HG02678 (cell line): ENCODE results near the gene TEX53.

Experiments
- ATAC-seq: cut with Tn5 transposase; IDR thresholded peaks from one replicate; pipeline ENCODE4 v1.9.1; 2021; ENCODE audit warnings: mild to moderate bottlenecking, moderate library complexity; ENCODE audit not compliant: unreplicated experiment

TEX53 gene

DNA sequence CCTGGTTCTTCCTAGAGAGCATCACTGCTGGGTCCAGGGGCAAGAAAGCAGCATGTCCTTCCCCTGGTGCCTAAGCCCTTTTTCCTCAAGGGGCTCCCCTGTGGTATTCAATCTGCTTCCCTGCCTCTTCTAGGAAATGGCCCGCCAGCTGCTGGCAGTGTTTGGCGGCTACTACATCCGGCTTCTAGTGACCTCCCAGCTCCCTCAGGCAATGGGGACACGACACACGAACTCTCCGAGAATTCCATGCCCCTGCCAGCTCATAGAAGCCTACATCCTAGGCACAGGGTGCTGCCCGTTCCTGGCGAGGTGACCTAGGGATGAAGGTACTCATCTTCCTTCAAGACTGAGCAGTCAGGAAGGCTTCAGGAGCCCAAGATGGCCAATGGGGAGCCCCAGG lies 14.6 kb downstream of the TEX53 start:
- ATAC-seq: no peak

DNA sequence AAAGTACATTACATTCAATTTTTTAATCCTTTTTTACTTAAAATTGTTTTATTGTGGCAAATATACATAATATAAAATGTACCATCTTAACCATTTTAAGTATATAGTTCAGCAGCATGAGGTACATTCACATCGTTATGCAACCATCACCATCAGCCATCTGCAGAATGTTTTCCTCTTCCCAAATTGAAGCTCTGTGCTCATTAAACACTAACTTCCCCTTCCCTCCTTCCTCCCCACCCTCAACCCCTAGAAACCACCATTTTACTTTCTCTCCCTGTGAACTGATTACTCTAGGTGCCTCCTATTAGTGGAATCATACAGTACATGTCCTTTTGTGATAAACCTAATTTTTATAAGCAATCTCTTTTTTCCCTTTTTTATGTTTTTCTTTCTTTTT lies 15.6 kb downstream of the TEX53 start:
- no peak for ATAC-seq

DNA sequence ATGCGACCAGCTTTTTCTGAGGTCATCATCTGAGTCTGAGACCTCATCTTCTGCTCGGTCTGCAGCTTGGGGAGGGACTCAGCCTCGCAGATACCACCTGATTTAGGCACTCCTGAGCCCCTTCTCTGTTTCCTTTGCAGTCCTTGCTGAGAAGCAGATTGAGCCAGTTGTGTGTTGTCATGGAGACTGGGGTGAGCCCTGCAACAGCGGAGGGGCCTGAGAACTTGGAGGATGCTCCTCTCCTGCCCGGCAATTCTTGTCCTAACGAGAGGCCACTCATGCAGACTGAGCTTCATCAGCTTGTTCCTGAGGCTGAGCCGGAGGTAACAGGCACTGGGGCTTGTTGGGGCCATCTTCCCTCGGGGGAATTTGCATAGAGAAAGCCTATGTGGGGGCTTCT lies 19.2 kb downstream of the TEX53 start:
- ATAC-seq: no peak

DNA sequence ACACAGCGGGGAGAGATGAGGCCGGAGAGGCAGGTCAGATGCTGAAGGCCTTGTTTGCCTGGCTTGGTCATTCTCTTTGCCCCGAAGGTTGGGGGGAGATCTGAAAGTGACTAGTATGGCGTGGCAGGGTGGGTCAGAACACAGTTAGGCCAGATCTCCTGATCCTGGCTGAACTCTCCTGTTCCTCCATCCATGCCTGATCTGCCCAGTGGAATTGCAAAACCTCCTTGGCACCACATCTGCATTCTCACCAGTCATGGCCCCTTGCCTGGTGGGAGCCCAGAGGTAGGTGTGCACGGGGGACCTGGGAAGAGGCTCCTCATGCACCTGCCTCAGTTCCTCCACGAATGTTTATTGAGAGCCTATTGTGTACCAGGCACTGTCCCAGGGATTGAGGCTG lies 23.2 kb downstream of the TEX53 start:
- ATAC-seq: no peak

DNA sequence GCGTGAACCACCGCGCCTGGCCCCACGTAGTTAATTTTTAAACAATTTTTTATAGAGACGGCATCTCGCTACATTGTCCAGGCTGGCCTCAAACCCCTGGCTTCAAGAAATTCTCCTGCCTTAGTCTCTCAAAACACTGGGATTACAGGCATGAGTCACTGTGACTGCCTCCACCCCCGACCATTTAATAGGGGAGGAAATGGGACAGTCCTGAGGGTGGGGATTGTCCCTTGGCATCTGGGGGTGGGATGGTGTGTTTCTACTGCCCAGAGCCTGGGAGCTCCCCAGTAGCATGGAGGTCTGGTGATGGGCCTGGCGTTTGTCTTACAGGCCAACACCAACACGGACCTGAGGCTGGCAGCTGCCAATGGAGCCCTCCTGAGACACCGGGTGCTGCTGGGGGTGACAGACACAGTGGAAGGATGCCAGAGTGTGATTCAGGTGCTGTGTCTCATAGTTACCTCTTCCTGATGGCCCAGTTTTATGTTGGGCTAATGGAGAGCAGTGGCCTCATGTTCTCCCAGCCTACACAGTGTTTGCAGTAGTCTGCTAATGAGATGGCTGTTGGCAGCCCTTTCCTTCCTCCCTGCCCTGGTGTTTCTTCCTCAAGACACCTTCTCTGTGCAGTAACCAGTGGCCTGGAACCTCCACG lies 24.0 kb downstream of the TEX53 start:
- no peak for ATAC-seq

DNA sequence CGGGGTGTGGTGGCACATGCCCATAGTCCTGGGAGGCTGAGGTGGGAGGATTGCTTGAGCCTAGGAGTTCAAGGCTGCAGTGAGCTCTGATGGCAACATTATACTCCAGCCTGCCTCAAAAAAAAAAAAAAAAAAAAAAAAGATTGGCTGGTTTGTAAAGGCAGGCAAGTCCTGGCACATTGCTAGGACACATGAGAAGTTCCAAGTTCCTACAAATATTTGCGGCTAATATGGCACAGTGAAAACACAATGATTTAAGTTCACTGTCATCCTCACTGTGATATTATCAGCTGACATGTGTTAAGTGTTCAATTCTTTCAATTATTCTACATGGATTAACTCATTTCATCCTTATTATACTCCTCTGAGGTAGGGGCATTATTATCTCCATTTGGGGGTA lies 26.4 kb downstream of the TEX53 start:
- ATAC-seq: no peak

DNA sequence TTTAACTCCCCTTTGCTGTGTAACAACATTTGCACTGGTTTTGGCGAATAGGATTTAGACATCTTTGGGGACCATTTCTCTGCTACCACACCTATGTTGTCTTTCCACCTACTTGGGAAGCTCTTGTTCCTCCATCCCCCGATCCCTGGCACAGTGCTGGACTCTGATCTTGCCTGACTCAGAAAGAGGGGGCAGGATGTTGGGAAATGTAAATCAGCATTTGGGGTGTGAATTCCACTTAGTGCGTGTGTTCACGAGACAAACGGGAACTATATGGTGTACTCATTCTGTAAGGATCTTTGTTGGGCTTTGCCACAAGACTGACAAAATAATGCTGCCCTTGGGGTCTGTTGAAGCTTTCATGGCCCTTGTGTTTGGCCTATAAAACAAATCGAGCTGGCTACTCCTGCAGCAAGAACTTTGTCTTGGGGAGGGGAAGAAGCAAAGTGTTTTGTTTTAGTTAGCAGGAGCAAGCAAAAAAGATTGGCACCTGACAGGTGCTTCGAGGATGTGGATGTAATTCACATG lies 28.0 kb downstream of the TEX53 start:
- ATAC-seq: no peak

DNA sequence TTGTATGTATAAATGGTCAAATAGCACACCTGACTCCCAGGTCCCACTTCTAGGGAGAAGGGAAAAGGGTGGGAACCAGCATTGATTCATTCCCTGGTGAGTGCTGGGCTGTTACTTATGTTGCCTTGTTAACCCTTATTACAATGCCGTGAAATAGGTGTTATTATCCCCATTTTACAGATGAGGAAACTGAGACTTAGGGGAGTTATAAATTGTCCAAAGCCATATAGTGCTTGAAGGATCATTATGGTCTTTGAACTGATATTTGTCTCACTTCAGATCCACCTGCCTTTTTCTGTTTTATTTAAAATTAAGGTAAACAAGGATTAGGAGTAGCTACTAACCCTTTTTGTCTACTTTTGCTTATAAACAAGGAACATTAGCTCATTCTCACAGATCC lies 30.1 kb downstream of the TEX53 start:
- ATAC-seq: no peak

DNA sequence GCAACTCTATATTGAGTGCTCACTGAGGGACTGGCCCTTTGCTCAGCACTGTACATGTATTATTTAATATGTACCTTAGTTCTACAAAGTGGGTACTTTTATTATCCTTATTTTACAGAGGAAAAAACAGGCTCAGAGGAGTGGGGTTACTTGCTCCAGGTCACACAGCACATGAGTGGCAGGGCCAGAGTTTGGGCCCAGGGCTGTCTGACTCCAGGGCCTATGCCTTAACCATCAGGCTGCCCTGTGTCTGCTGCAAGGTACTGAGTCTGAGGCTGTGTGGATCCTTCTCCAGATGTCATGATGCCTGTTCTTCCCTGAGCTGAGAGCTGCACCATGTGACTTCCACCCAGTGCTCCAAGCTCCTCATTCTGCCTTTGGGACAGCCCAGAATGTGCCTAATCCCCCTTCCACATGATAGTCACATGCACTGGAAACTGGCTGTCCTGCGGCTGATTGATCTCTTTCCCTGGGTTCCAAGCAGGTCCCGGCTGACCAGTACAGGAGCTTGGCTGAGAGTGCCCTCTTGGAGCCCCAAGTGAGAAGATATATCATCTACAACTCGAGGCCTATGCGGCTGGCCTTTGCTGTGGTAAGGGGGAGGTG lies 31.1 kb downstream of the TEX53 start:
- no peak for ATAC-seq

DNA sequence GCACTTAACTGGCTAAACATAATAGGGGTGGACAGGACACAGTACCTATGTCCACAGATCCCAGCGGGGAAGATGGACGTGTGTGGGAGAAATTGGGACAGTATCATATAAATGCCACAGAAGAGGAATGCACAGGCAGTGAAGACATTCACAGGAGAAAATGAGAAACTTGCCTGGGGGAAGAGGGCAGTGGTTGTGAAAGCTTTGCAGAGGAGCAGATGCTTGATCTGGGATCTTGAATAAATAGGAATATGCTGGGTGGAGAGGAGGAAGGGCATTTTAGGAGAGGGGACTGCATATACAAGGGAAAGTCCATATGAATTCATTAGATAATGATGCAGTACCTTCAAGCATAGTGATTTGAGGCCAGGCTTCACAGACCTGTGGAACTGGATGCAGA lies 32.9 kb downstream of the TEX53 start:
- ATAC-seq: no peak

DNA sequence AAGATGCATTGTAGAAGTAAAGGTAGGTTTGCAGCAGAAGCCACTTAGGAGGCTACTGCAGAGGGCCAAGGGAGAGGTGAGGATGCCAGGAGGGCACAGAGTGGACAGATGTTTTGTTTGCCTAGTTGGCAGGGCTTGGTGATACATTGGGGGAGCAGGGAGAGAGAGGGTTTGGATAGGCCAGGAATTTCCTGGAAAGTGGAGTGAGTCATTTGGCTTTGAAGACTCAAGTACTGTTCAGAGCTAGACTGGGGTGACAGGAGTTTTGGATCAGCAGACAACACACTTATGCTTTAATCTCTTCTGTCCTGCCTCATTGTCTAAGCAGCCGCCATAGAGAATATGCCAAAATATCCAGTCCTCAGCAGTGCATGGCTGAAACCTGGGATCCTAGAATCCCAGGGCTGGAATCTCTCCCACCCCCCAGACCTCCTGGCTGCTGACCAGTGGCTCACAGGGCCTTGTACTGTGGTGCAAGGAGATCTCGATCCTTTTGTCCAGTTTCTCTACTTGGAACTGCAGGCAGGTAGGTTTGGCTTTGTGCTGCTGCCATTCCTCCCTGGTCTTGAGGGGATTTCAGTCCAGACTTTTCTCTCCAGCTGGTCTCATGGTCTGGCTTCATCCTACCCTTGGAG lies 35.5 kb downstream of the TEX53 start:
- ATAC-seq: no peak

DNA sequence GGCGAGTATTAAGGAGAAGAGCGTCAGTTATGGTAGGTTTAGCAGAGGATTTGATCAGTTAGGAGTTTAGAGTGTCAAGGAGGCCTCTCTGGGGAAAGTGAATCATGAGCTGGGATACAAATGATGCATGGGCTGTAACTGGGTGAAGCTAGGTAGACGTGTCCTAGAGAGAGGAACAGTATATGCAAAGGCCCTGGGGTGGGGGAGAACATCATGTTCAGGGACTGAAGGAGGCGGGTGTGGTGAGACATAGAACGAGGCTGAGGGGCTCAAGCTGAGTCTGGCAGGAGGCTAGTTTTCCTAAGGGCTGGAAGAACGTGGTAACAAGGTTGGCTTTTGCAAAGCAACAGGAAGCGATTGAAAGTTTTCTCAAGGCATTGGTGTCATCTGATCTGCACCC lies 36.0 kb downstream of the TEX53 start:
- no peak for ATAC-seq

DNA sequence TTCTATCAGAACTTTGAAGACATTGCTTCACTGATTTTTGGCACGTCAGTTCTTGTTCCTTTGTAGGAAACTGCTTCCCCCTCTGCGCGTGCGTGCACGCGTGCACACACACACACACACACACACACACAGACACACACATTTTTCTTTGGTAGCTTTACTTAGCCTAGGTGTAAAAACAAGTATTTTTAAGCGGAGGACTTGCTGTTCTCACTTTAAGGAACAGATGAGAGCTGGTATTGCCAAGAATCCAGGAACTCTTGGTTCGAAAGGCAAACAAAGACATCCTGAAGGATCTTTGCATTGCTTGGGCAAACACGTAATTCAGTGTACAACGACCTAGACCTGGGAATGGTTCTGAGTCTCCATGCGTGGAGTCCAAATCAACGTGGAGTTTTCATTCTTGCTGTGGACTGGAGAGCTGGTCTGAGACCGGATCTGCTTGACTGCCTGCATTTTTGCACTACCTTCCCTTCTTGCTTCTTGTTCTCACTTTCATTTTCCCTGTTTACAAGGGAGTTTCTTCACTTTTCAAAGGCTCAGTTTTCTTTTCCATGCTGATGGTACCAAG lies 38.3 kb downstream of the TEX53 start:
- ATAC-seq: peak; percentile 52

DNA sequence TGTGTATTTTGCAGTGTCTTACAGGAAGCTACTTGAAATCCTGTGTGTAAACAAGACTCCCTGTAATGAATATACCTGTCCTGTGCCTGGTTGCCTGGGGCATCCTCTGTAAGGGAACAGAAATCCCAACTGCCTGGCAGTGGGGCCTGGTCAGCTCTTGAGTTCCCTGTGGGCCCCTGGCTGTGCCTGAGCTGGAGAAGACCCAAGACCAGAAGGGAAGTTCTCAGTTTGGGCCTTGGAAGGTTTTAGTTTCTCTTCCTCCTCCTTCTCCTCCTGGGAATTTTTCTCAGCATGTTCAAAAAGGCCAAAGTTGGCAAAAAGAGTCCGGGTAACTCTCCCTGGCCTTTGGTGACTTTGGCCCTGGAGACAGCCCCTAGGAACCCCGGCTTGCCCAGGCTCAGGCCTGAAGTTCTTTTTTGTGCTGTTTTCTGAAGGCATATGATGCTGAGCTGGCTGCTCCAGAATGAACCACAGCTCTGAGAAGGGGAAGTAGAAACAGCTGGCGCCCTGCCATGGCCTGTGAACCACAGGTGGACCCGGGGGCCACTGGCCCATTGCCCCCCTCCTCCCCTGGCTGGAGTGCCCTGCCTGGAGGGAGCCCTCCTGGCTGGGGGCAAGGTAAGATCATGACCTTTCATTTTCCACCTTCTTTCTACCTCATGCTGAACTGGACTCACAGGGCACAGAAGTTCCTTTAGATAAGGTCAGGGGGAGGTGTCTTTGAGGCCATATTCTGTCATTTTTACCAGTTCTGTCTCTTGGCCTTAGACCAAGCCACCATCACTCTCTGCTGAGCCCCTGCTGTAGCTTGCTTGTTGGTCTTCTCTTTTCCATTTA lies 40.7 kb downstream of the TEX53 start:
- peak; percentile 64 for ATAC-seq

DNA sequence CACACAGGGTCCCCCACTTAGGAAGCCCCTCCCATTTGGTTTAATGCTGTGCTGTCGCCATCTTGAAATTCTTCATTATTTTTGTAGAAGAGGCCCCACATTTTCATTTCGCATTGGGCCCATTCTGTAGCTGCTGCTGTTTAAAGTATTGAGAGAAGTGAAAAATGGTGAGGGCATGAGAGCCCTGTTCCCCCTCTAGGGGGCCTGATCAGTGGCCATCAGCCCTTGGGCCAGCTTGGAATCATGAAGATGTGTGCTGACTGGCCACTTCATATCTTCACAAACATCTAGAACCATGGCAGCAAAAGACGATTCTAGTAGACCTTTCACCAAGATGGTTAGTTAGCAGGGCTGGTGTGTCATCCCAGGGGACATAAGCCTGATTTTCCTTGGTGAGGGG lies 43.2 kb downstream of the TEX53 start:
- ATAC-seq: no peak

DNA sequence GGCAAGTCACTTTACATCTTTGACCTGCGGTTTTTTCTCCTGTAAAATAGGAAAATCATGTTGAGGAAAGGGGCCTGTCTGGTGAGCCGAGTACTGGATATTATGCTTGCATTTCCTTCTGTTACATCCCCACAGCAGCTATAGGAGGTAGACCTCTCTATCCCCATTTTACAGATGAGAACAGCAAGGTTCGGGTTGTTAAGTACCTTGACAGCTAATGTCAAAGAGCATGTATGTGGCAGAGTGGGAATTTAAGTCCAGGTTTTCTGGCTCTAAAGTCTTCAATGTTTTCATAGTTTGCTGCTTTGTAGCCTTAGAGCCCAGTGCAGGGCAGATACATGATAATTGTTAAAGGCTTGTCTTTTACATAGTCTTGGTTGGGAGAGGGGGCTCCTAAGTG lies 43.7 kb downstream of the TEX53 start:
- ATAC-seq: no peak

DNA sequence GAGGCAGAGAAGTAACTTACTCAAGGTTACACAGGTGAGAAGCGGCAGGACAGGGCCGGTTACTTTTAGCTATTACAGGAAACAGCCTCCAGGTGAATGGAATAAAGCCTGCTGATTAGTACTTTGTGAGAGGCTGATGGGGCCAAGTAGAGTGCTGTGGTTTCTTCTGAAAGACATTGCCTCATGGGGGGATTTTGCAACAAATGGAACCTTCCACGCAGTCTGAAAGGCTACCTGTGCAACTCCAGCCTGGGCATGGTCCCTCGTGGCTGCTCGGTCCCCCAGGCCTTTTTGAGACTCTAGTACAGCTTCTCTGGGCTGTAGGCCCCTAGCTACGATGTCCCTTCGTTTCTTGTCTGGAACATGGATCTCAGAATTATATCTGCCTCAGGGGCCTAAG lies 44.5 kb downstream of the TEX53 start:
- ATAC-seq: no peak

DNA sequence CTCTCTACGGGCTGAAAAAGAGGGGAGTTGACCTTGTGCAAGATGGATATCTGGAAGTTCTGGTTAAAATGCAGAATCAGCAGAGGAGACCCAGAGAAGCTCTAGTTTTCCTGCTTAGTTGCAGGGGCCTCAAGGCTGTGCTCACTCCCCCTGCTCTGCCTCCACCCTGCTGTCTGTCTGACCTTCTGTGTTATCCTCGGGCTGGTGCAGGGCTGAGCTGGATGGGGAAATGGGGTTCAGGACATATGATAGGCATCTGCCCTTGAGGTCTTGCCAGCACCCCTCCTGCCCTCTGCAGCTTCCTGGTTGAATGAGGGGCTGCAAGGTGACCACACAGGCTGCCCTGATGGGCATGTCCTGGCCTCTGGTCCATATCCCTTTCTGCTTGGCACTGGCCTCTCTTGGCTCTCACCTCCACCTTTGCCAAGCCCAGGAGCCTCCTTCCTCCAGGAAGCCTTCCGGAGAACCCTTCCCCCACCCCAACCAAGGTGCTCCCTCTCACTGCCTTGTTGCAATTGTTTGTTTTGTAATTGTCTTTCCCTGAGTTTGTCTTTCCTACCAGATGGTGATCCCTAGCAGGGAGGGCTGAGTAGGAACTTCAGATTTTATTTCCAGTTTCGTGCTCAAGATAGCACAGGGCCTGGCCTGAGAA lies 45.2 kb downstream of the TEX53 start:
- ATAC-seq: no peak

DNA sequence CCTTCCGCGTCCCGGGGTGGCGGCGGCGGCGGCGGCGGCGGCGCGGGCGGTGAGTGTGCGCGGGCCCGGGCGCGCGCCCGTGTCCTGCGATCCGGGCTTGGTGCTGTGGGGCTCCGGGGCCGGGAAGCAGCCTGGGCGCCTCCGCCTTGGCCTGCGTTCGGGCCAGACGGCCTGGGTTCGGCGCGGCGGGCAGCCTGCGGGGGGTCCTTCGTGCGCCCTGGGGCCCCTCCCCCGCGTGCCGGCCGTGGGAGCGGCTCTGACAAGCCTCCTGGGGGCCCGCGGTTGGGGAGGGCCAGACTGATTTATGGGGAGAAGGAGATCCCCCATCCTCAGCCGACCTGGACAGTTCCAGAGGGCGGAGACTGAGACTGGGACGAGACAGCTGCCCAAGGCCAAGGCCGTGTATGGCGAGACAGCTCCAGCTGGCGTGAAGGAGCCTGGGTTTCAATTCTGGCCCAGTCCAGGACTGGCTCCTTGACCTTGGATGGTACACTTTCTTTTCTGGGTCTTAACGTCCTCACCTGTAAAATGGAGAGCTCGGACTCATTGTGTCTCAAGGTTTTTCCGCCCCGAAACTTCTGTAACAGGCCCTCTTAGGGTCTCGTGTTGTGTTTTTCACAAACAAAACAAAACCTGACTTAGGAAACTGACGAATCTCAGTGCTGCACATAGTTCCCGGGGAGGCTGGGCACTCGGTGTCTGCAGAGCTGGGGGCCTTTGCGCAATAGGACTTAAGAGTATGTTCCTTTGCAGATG lies 45.9 kb downstream of the TEX53 start:
- peak; percentile 33 for ATAC-seq

DNA sequence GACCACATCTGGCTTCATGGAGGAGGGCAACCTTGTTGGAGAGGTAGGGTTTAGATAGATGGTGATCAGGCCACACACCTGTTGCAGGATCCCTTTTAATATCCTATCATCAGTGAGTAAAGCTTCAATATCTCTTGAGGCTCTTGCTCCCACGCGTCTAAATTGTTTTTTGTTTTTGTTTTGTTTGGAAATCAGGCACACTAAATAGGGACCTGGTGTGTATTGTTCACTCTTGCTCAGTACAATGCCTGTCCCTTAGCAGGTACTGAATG lies 49.1 kb downstream of the TEX53 start:
- no peak for ATAC-seq
